Panc1 (cell line): ENCODE measurements around the gene ENPP3. TPM values are rescaled to one million over a fixed set of nuclear protein-coding genes. Genes with fewer than 3 reads are reported as not detected.
A peak's percentile ranks its signal among the peaks of the same experiment; 100 is the strongest.

ENCODE experiments used
- ATAC-seq: fragments of 200-7000 bp; cut with Tn5 transposase; 2 replicates; pipeline ENCODE4 v1.9.1; 2020; ENCODE audit warnings: mild to moderate bottlenecking, moderate library complexity
- BruUV-seq: library from RNA; stranded (reverse); fragments of 400-500 nt; replicated peaks from 2 replicates; lab custom pipeline; 2021; lab: Mats Ljungman, UMichigan
- CTCF ChIA-PET: fragments of 300-600 bp; sonication (Branson Sonifier 250); formaldehyde crosslinking; loops from one replicate; lab custom pipeline; 2022; ENCODE audit warnings: antibody characterized with exemption; lab: Charles Lee
- POLR2A ChIA-PET: fragments of 300-600 bp; sonication (Branson Sonifier 250); formaldehyde crosslinking; loops from one replicate; lab custom pipeline; 2022; ENCODE audit warnings: antibody characterized with exemption; lab: Charles Lee
- DNase-seq: peaks from one replicate; pipeline ENCODE4 v3.0.0-alpha.2; 2010; ENCODE audit warnings: low read depth, low spot score
- H3K27ac ChIP-seq: 2 replicates; pipeline ENCODE4 v1.5.1; 2011; ENCODE audit warnings: mild to moderate bottlenecking, low read length, inconsistent platforms
- H3K27me3 ChIP-seq: fragments of 200-500 bp; sonication (Bioruptor generic); 2 replicates; pipeline ENCODE4 v1.6.0; 2014; ENCODE audit warnings: low read length, inconsistent platforms; ENCODE audit not compliant: control insufficient read depth, insufficient read depth
- H3K36me3 ChIP-seq: fragments of 200-500 bp; sonication (Bioruptor generic); 2 replicates; pipeline ENCODE4 v1.5.1; 2014; ENCODE audit warnings: inconsistent platforms, mild to moderate bottlenecking, low read length, moderate library complexity; ENCODE audit not compliant: control insufficient read depth, insufficient read depth
- H3K4me1 ChIP-seq: 2 replicates; pipeline ENCODE4 v1.5.1; 2011; ENCODE audit warnings: inconsistent platforms, mild to moderate bottlenecking, low read length, moderate library complexity; ENCODE audit not compliant: control insufficient read depth, insufficient read depth
- H3K4me3 ChIP-seq, 2 experiments: 2 replicates each; pipeline ENCODE4 v1.5.1; 2011 to 2012; ENCODE audit warnings: low read depth in 2 of 2, low read length in 2 of 2, mild to moderate bottlenecking in 2 of 2, inconsistent platforms in 1 of 2, moderate library complexity in 1 of 2
- H3K9me3 ChIP-seq: fragments of 200-500 bp; sonication (Bioruptor generic); 2 replicates; pipeline ENCODE4 v1.5.1; 2014; ENCODE audit warnings: low read depth, mild to moderate bottlenecking, inconsistent platforms, low read length, moderate library complexity; ENCODE audit not compliant: control insufficient read depth, insufficient read depth
- POLR2AphosphoS5 ChIP-seq: IDR thresholded peaks from 2 replicates; pipeline ENCODE4 v1.6.1; 2012; ENCODE audit warnings: mild to moderate bottlenecking, low read depth, low read length, moderate library complexity
- SIN3A ChIP-seq: IDR thresholded peaks from 2 replicates; pipeline ENCODE4 v1.6.1; 2012; ENCODE audit warnings: low read depth, mild to moderate bottlenecking, low read length, moderate library complexity, borderline replicate concordance; ENCODE audit not compliant: insufficient read depth
- TCF7L2 ChIP-seq: IDR thresholded peaks from 2 replicates; pipeline ENCODE4 v1.6.1; 2011; ENCODE audit warnings: mild to moderate bottlenecking, low read depth, low read length, inconsistent platforms
- in situ Hi-C: cut with HindIII; loops from 2 replicates; pipeline ENCODE4 v1.10.0; 2016; ENCODE audit warnings: low sequenced_read_pairs, low pct_unique_long_range_greater_than_20kb
- intact Hi-C: fragments of 100-400 bp; cut with micrococcal nuclease; formaldehyde crosslinking; loops from one replicate; pipeline ENCODE4 v1.10.0; 2022; ENCODE audit not compliant: unreplicated experiment
- total RNA-seq: library from RNA; stranded (reverse); gene quantifications from one replicate; pipeline ENCODE4 v1.2.1, GENCODE V29; 2021; ENCODE audit not compliant: unreplicated experiment
- TF ChIP-seq, protein P1 (sequence below): fragments of 450-650 bp; IDR thresholded peaks from 2 replicates; pipeline ENCODE4 v1.5.1; 2017; ENCODE audit warnings: mild to moderate bottlenecking
- TF ChIP-seq, protein P2 (sequence below), 2 experiments: IDR thresholded peaks; 2 replicates each; pipeline ENCODE4 v1.6.1; 2011 to 2012; ENCODE audit warnings: low read depth in 2 of 2, control low read depth in 1 of 2, low read length in 1 of 2, mild to moderate bottlenecking in 1 of 2, moderate library complexity in 1 of 2; ENCODE audit not compliant: insufficient read depth in 1 of 2

Gene ENPP3
- total RNA-seq, 1 experiment from 2014 or later: not detected

DNA sequence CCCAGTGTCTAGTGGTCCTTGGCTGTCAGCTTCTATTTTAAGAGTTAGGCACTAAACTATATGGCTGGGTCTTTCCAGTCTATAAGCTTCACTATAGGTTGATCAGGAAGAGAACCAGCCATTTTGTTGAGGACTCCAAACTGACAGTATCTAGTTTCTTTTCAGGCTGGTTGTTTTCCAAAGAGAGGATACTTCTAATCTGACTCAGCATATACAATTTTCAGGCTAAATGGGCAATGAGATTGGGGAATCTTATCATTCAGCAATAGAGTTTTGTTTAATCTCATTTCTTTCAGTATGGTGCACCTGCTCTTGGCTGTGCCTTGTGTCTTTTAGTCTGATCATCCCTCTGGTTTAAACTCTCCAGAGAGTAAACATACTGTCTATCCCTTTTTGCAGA lies 94.1 kb downstream of the ENPP3 start:
- H3K27ac ChIP-seq: no peak overlapping the region
- in situ Hi-C loops (no loop called here), intact Hi-C loops (no loop called here)
- POLR2A ChIA-PET: no interaction called here
- no peaks in the 10 kb centered on the region for H3K4me1 ChIP-seq
- H3K27me3 ChIP-seq: no peaks in the 10 kb centered on the region
- no peaks in the 10 kb centered on the region for H3K36me3 ChIP-seq
- ATAC-seq (no peak), DNase-seq (no peak)
- BruUV-seq: no TSS peak
- no peak overlapping the region for H3K4me3 ChIP-seq
- CTCF ChIA-PET: no interaction called here
- H3K9me3 ChIP-seq: no peaks in the 10 kb centered on the region
- TF ChIP-seq, protein P1, sequence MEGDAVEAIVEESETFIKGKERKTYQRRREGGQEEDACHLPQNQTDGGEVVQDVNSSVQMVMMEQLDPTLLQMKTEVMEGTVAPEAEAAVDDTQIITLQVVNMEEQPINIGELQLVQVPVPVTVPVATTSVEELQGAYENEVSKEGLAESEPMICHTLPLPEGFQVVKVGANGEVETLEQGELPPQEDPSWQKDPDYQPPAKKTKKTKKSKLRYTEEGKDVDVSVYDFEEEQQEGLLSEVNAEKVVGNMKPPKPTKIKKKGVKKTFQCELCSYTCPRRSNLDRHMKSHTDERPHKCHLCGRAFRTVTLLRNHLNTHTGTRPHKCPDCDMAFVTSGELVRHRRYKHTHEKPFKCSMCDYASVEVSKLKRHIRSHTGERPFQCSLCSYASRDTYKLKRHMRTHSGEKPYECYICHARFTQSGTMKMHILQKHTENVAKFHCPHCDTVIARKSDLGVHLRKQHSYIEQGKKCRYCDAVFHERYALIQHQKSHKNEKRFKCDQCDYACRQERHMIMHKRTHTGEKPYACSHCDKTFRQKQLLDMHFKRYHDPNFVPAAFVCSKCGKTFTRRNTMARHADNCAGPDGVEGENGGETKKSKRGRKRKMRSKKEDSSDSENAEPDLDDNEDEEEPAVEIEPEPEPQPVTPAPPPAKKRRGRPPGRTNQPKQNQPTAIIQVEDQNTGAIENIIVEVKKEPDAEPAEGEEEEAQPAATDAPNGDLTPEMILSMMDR: no peak
- no peak for TF ChIP-seq SIN3A
- no peak for TF ChIP-seq POLR2AphosphoS5
- TF ChIP-seq, protein P2, sequence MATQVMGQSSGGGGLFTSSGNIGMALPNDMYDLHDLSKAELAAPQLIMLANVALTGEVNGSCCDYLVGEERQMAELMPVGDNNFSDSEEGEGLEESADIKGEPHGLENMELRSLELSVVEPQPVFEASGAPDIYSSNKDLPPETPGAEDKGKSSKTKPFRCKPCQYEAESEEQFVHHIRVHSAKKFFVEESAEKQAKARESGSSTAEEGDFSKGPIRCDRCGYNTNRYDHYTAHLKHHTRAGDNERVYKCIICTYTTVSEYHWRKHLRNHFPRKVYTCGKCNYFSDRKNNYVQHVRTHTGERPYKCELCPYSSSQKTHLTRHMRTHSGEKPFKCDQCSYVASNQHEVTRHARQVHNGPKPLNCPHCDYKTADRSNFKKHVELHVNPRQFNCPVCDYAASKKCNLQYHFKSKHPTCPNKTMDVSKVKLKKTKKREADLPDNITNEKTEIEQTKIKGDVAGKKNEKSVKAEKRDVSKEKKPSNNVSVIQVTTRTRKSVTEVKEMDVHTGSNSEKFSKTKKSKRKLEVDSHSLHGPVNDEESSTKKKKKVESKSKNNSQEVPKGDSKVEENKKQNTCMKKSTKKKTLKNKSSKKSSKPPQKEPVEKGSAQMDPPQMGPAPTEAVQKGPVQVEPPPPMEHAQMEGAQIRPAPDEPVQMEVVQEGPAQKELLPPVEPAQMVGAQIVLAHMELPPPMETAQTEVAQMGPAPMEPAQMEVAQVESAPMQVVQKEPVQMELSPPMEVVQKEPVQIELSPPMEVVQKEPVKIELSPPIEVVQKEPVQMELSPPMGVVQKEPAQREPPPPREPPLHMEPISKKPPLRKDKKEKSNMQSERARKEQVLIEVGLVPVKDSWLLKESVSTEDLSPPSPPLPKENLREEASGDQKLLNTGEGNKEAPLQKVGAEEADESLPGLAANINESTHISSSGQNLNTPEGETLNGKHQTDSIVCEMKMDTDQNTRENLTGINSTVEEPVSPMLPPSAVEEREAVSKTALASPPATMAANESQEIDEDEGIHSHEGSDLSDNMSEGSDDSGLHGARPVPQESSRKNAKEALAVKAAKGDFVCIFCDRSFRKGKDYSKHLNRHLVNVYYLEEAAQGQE (IDR thresholded peaks at IDR 0.05; ENCODE audit: insufficient read depth in 1 of 2, low read depth in 2 of 2, low read length in 1 of 2): no peak
- TF ChIP-seq TCF7L2: no peak

DNA sequence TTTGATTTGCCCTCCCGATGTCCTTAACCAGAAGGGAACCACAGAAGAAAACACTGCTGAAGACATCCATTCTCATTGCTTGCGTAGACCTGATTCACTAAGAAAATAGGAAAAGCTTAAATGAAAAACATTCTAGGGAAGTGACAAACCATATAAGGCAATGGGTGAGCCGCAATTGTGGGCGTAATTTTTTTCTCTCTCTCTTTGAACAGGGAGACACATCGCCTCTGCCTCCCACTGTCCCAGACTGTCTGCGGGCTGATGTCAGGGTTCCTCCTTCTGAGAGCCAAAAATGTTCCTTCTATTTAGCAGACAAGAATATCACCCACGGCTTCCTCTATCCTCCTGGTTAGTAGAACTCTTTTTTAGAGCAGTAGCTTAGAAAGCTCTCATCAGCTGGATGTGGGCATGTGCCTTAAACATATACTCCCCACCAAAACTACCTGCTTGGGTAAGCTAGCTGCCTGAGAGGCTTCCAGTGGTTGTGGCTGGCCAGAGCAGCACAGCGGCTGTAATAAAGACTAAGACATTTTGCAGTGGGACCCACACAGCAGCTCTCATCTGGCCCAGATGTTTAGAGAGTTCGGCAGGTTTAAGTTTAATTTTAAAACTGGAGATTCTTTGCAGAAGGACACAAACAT lies 96.4 kb downstream of the ENPP3 start:
- no TSS peak for BruUV-seq
- H3K4me1 ChIP-seq: no peaks in the 10 kb centered on the region
- POLR2A ChIA-PET: no interaction called here

More for the DNA sequence above, 96.4 kb downstream of the ENPP3 start:
- Histone ChIP-seq H3K36me3 (no peaks in the 10 kb centered on the region), H3K27ac (no peak overlapping the region), H3K4me3 (no peak overlapping the region), H3K9me3 (no peaks in the 10 kb centered on the region), H3K27me3 (peaks cover 2% of the 10 kb centered on the region; the same call in 1 of the 2 replicates)
- TF ChIP-seq, protein P2 (IDR thresholded peaks at IDR 0.05; ENCODE audit: insufficient read depth in 1 of 2, low read depth in 2 of 2, low read length in 1 of 2): no peak
- CTCF ChIA-PET: no interaction called here
- DNase-seq (peak; percentile 39), ATAC-seq (peak; percentile 42; the same call in 1 of the 2 replicates)
- in situ Hi-C loops (no loop called here), intact Hi-C loops (no loop called here)
